HepG2 (cell line): ENCODE results near the gene NKX1-2. TPM values are rescaled to one million over a fixed set of nuclear protein-coding genes. Genes with fewer than 3 reads are reported as not detected.

ENCODE experiments used
- NFATC3 ChIP-seq: sonication (generic); formaldehyde crosslinking; IDR thresholded peaks from 2 replicates; pipeline ENCODE4 v1.5.1; 2020; ENCODE audit warnings: mild to moderate bottlenecking, missing genetic modification reagents
- SMYD3 ChIP-seq: sonication (generic); formaldehyde crosslinking; IDR thresholded peaks from 2 replicates; pipeline ENCODE4 v1.8.1; 2023; ENCODE audit warnings: mild to moderate bottlenecking, missing genetic modification reagents
- TAF15 ChIP-seq: fragments of 200-400 bp; formaldehyde crosslinking; IDR thresholded peaks from one replicate; pipeline ENCODE4 v1.6.1; 2018; ENCODE audit warnings: mild to moderate bottlenecking, low read depth, low read length; ENCODE audit not compliant: poor library complexity, severe bottlenecking
- ZBTB40 ChIP-seq, 2 experiments: fragments of 450-650 bp in 1 of 2; sonication (generic) in 1 of 2; formaldehyde crosslinking in 1 of 2; IDR thresholded peaks; 2 replicates each; pipeline versions ENCODE4 v1.6.1 to v1.8.0; 2016 to 2022; ENCODE audit warnings: antibody characterized with exemption in 1 of 2, mild to moderate bottlenecking in 1 of 2, missing genetic modification reagents in 1 of 2
- ZBTB44 ChIP-seq: sonication (generic); formaldehyde crosslinking; IDR thresholded peaks from 2 replicates; pipeline ENCODE4 v1.4.0; 2020; ENCODE audit warnings: missing genetic modification reagents
- ZNF136 ChIP-seq: sonication (generic); formaldehyde crosslinking; IDR thresholded peaks from 2 replicates; pipeline ENCODE4 v1.8.1; 2022; ENCODE audit warnings: low read depth, mild to moderate bottlenecking, moderate library complexity, missing genetic modification reagents
- ZNF503 ChIP-seq: sonication (generic); formaldehyde crosslinking; IDR thresholded peaks from 2 replicates; pipeline ENCODE4 v1.4.0; 2020; ENCODE audit warnings: missing genetic modification reagents
- ZNF574 ChIP-seq: sonication (generic); formaldehyde crosslinking; IDR thresholded peaks from 2 replicates; pipeline ENCODE4 v1.4.0; 2020; ENCODE audit warnings: missing genetic modification reagents
- polyA plus RNA-seq, 8 experiments: library from polyadenylated mRNA; depleted of rRNA in 3 of 8; stranded (reverse) in 7 of 8; unstranded in 1 of 8; fragments of >200 nt; fragmentation: Illumina TruSeq in 4 of 8; extraction: Trizol in 4 of 8; gene quantifications; 2 replicates each; pipeline versions ENCODE4 v1.2.1 to v1.2.3, GENCODE V29; 2011 to 2016; ENCODE audit warnings: low read depth in 4 of 8, missing spikeins in 1 of 8, mixed read lengths in 1 of 8; ENCODE audit not compliant: insufficient read depth in 1 of 8
- total RNA-seq, 5 experiments: library from RNA; depleted of rRNA; stranded (reverse); fragments of >200 nt; fragmentation: Illumina TruSeq; extraction: Trizol; gene quantifications; 2 replicates each; pipeline ENCODE4 v1.2.3, GENCODE V29; 2016; ENCODE audit warnings: low read depth in 1 of 5

The NKX1-2 gene
- total and polyA plus RNA-seq, 2 of the 13 experiments (the other 11 are each of a cell fraction or from before 2014, with no cell fraction given), result not detected

GRCh38 chr10:124429576-124429975 lies 20.3 kb downstream of the NKX1-2 start (continued):
- TF ChIP-seq ZBTB40 (IDR thresholded peaks at IDR 0.05), result no peak
- no peak for TF ChIP-seq ZBTB40 (CRISPR knock-in tag; IDR thresholded peaks at IDR 0.05)
- no peak for TF ChIP-seq ZNF503 (CRISPR knock-in tag)
- TF ChIP-seq ZNF574 (CRISPR knock-in tag), result no peak
- no peak for TF ChIP-seq ZNF136 (CRISPR knock-in tag)
- no peak for TF ChIP-seq TAF15
- no peak for TF ChIP-seq SMYD3 (CRISPR knock-in tag)
- TF ChIP-seq NFATC3, result no peak
- TF ChIP-seq ZBTB44 (CRISPR knock-in tag), result no peak
